ENCODE results near the gene POLR3B. TPM values are rescaled to one million over a fixed set of nuclear protein-coding genes. Genes with fewer than 3 reads are reported as not detected.

The POLR3B gene
- total and polyA plus RNA-seq, 2 of the 13 experiments (the other 11 are each of a cell fraction or from before 2014, with no cell fraction given), result 4.8 to 13.1 TPM

DNA sequence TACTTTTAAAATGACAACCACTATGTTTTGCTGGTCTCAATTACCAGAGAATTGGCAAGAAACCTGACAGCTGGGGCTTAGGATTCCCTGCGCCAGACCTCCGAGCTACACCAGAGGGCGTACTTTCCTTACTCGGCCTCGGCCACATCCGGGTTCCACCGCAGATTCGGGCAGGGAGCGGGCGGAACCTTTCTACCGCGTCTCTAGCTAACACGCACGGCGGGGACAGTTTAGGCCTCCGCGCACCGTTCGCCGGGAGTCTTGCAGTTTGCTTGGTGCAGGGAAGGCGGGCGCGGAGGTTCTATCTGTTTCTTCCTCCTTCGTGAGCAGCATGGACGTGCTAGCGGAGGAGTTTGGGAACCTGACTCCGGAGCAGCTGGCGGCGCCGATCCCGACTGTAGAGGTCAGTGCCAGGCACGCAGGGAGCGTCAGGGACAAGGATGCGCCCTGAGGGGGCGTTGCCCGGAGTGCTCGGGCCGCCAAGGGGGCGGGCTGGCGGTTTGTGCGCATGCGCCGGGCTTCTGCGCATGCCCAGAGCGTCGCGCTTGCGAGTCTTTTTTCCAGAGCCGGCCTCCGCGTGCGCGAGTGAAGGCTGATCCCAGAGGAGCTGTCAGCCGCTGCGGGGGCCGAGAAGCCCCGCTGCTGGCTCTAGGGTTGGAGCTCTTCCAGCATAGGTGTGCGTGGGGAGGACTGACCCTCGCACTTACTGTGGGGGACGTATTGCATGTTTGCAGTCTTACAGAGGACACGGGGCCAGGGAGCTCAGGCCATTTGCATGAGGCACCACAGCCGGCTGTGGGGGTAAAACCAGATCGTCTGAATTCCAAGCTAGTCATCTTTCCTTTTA is at the start of gene POLR3B (continued):
- TF ChIP-seq, protein P1, sequence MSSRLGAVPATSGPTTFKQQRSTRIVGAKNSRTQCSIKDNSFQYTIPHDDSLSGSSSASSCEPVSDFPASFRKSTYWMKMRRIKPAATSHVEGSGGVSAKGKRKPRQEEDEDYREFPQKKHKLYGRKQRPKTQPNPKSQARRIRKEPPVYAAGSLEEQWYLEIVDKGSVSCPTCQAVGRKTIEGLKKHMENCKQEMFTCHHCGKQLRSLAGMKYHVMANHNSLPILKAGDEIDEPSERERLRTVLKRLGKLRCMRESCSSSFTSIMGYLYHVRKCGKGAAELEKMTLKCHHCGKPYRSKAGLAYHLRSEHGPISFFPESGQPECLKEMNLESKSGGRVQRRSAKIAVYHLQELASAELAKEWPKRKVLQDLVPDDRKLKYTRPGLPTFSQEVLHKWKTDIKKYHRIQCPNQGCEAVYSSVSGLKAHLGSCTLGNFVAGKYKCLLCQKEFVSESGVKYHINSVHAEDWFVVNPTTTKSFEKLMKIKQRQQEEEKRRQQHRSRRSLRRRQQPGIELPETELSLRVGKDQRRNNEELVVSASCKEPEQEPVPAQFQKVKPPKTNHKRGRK (CRISPR knock-in tag; IDR thresholded peaks at IDR 0.05), result no peak
- TF ChIP-seq, protein P2, sequence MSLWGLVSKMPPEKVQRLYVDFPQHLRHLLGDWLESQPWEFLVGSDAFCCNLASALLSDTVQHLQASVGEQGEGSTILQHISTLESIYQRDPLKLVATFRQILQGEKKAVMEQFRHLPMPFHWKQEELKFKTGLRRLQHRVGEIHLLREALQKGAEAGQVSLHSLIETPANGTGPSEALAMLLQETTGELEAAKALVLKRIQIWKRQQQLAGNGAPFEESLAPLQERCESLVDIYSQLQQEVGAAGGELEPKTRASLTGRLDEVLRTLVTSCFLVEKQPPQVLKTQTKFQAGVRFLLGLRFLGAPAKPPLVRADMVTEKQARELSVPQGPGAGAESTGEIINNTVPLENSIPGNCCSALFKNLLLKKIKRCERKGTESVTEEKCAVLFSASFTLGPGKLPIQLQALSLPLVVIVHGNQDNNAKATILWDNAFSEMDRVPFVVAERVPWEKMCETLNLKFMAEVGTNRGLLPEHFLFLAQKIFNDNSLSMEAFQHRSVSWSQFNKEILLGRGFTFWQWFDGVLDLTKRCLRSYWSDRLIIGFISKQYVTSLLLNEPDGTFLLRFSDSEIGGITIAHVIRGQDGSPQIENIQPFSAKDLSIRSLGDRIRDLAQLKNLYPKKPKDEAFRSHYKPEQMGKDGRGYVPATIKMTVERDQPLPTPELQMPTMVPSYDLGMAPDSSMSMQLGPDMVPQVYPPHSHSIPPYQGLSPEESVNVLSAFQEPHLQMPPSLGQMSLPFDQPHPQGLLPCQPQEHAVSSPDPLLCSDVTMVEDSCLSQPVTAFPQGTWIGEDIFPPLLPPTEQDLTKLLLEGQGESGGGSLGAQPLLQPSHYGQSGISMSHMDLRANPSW (CRISPR knock-in tag; IDR thresholded peaks at IDR 0.05; ENCODE audit: borderline replicate concordance), result no peak
- TF ChIP-seq SIN3B (IDR thresholded peaks at IDR 0.05; ENCODE audit: low read length) (peak; percentile 36), TARDBP (CRISPR knock-in tag; IDR thresholded peaks at IDR 0.05) (peak; percentile 97), HDAC1 (CRISPR knock-in tag; IDR thresholded peaks at IDR 0.05) (peak; percentile 96), THAP11 (CRISPR knock-in tag; IDR thresholded peaks at IDR 0.05) (peak; percentile 92), ZNF431 (CRISPR knock-in tag; IDR thresholded peaks at IDR 0.05; ENCODE audit: borderline replicate concordance, low read depth) (peak; percentile 41), ZMAT3 (CRISPR knock-in tag; conservative IDR thresholded peaks at IDR 0.05) (peak; percentile 91), NFKB2 (CRISPR knock-in tag; IDR thresholded peaks at IDR 0.05; ENCODE audit: borderline replicate concordance) (peak; percentile 95; the same call in 1 of the 2 replicates), HOXA5 (CRISPR knock-in tag; IDR thresholded peaks at IDR 0.05) (peak; percentile 80), ZNF274 (CRISPR knock-in tag; IDR thresholded peaks at IDR 0.05) (peak; percentile 78), ZNF343 (CRISPR knock-in tag; IDR thresholded peaks at IDR 0.05) (peak; percentile 89), EEA1 (CRISPR knock-in tag; IDR thresholded peaks at IDR 0.05; ENCODE audit: borderline replicate concordance) (peak; percentile 39; the same call in 1 of the 2 replicates), CREB1 (IDR thresholded peaks at IDR 0.05) (no peak; the same call in 1 of the 2 replicates), CREB1 (CRISPR knock-in tag; IDR thresholded peaks at IDR 0.05) (peak; percentile 74), POLR2G (IDR thresholded peaks at IDR 0.05; ENCODE audit: low read depth, low read length) (peak; percentile 93)
- TF ChIP-seq, protein P3, sequence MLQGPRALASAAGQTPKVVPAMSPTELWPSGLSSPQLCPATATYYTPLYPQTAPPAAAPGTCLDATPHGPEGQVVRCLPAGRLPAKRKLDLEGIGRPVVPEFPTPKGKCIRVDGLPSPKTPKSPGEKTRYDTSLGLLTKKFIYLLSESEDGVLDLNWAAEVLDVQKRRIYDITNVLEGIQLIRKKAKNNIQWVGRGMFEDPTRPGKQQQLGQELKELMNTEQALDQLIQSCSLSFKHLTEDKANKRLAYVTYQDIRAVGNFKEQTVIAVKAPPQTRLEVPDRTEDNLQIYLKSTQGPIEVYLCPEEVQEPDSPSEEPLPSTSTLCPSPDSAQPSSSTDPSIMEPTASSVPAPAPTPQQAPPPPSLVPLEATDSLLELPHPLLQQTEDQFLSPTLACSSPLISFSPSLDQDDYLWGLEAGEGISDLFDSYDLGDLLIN (CRISPR knock-in tag; IDR thresholded peaks at IDR 0.05; ENCODE audit: borderline replicate concordance), result peak; percentile 47; the same call in 1 of the 2 replicates
- TF ChIP-seq, protein P4, sequence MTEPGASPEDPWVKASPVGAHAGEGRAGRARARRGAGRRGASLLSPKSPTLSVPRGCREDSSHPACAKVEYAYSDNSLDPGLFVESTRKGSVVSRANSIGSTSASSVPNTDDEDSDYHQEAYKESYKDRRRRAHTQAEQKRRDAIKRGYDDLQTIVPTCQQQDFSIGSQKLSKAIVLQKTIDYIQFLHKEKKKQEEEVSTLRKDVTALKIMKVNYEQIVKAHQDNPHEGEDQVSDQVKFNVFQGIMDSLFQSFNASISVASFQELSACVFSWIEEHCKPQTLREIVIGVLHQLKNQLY (CRISPR knock-in tag; IDR thresholded peaks at IDR 0.05), result peak; percentile 73; the same call in 1 of the 2 replicates
- TF ChIP-seq, protein P5, sequence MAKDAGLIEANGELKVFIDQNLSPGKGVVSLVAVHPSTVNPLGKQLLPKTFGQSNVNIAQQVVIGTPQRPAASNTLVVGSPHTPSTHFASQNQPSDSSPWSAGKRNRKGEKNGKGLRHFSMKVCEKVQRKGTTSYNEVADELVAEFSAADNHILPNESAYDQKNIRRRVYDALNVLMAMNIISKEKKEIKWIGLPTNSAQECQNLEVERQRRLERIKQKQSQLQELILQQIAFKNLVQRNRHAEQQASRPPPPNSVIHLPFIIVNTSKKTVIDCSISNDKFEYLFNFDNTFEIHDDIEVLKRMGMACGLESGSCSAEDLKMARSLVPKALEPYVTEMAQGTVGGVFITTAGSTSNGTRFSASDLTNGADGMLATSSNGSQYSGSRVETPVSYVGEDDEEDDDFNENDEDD (CRISPR knock-in tag; IDR thresholded peaks at IDR 0.05; ENCODE audit: borderline replicate concordance), result peak; percentile 85
- TF ChIP-seq, protein P6, sequence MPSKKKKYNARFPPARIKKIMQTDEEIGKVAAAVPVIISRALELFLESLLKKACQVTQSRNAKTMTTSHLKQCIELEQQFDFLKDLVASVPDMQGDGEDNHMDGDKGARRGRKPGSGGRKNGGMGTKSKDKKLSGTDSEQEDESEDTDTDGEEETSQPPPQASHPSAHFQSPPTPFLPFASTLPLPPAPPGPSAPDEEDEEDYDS (CRISPR knock-in tag; IDR thresholded peaks at IDR 0.05), result peak; percentile 63
